Measurements from ENCODE around the gene CPVL. TPM values are rescaled to one million over a fixed set of nuclear protein-coding genes. Genes with fewer than 3 reads are reported as not detected.

CPVL gene
- polyA plus RNA-seq, 3 donors: 67.9 to 70.7 (median 68.7) TPM

- DNase-seq (ENCODE audit: low read depth in 3 of 3, low spot score in 2 of 3): no peak
These were observed 93.0 kb downstream of the CPVL start for GRCh38 chr7:29053105-29053872.

DNA sequence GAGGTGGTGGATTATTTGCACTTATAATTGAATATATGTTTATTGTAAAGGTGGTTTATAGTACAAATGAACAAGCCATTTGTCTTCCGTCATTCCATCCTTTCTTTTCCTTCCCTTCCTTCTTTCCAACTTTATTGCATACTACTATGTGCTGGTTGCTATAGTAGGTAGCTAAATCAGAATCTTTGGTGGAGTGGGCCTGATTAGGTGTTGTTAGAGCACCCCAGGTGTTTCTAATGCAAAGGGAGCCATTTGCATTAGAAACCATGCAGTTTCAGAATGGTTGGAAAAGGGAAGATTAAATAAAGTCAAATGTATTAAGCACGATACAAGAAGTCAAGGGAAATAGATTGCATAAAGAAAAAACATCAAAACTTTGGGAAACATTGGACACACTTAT is 99.4 kb downstream of the CPVL start:
- DNase-seq (ENCODE audit: low read depth in 3 of 3, low spot score in 2 of 3): no peak

DNA sequence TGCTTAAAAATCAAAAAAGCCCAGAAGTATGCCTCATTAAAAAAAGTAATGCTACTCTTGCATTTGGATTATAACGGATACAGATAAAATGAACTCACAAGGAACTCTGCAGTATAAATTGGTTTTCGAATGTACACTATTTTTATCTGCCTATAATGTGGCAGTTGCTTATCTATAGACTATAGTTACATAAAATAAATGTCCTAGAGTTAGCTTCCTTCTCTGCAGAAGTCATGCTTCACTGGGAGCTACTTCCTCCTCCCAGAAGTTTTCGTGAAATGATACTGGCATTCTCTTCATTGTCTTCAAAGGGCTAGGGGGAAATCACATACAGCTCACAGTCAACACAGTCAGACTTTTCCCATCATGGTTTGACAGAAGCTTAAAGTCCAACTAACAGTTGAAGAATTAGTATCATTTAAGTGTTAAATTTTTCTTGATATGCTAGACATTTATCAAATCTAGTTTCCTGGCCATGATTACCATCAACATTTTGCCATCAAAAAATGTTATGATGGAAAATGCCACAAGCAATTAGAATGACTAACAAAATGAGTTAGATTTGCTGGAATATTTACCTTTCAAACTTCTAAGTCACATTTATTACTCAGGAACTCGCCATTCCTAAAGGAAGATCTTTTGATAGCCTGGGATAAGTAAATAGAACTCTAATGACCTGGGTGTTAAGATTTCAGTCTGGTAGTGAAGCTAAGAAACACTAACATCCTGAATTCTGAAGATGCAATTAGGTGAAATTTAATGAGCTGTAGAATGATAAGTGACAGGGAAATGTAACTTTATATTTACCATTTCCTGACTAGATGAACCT is 100.9 kb downstream of the CPVL start:
- no peak for DNase-seq (ENCODE audit: low read depth in 3 of 3, low spot score in 2 of 3)

DNA sequence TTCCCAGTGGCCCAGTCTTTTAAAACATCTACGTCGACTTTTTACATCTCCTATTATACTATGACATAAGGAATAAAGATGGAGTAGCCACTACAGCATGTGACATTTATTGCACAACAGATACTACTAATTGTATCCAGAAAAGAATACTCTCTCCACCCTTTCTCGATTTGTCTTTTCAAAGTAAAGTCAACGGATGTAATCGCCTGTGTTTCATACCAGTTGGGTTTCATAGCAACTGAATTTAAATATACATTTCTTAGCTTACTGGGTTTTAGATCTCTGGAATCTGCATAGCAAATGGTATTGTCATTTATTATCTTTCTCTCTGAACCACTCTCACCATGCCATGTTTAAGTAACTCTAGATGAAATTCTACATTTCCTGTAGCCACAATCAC is 101.8 kb downstream of the CPVL start:
- DNase-seq (ENCODE audit: low read depth in 3 of 3, low spot score in 2 of 3): no peak

- DNase-seq (ENCODE audit: low read depth in 3 of 3, low spot score in 2 of 3): no peak
These were observed 102.8 kb downstream of the CPVL start for GRCh38 chr7:29043576-29043975.

DNA sequence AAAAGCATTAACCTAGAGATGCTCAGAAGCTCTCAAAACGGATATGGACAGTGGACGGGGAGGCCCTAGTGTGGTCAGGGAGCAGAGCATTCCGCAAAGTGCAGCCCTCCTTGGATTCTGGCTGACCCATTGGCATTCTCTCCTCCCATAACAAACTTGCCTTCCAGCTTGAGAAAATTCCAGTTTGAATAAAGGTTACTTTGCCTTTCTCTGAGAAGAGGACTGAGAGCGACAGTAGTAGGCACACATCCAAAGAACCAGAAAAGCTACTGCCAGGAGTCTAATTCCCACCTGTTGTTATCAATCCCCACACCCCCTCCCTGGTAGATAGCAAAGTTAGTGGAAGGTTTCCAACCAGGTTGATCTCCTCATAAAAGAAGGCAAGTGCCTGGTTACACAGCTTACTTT is 103.5 kb downstream of the CPVL start:
- no peak for DNase-seq (ENCODE audit: low read depth in 3 of 3, low spot score in 2 of 3)

- no peak for DNase-seq (ENCODE audit: low read depth in 3 of 3, low spot score in 2 of 3)
These were observed 104.3 kb downstream of the CPVL start for GRCh38 chr7:29041991-29042390.

- DNase-seq (ENCODE audit: low read depth in 3 of 3, low spot score in 2 of 3): no peak
These were observed 105.8 kb downstream of the CPVL start for GRCh38 chr7:29040579-29040925.

- no peak for DNase-seq (ENCODE audit: low read depth in 3 of 3, low spot score in 2 of 3)
These were observed 106.3 kb downstream of the CPVL start for GRCh38 chr7:29039821-29040578.

DNA sequence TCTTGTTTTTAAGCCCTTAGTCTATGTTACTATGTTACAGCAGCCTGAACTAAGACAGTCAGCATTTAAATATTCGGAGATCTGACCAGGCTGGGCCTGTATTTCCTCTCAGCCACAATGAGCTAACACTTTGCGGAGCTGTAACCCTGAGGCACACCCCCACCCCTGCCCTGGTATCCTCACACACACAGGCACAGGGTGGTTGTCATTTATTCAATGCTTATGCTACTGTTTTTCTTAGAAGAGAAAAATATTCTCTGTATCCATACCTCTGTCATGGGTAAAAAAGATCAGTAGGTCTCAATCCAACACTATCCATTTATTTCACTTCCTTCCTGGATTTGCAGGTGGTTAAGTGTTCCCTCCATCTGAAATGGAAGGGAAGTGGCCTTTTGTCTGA is 107.9 kb downstream of the CPVL start:
- DNase-seq (ENCODE audit: low read depth in 3 of 3, low spot score in 2 of 3): no peak

DNA sequence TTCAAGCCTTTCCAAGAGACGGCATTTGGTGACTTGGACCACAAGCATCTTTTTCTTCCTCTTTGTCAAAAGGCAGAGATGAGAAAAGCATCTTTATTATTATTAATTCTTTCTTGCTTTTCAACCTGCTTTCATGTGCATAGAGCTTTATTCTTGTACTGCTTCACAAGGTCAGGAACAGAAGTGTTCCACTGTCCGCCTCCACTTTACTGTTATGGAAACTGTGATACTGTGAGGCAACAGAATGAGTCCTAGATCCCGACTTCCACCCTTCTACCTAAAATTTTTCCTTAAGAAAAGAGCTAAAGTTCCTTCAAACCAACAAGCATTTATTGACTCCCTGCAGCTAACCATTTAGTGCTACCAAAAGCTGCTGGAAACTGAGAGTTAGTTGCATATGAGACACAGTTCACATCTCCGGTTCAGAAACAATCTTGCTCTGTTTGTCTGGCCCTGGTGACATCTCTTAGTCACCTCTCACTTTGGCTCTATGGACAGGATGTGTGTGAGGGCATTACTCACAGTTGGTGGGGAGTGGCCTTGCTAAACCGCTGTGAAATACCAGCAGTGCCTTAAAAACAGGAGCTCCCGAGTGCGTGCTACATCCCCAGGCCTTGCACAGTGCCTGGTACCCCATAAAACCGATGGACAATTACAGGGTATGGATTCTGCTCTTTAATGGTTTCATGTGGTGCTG is 111.1 kb downstream of the CPVL start:
- DNase-seq (ENCODE audit: low read depth in 3 of 3, low spot score in 2 of 3): no peak

DNA sequence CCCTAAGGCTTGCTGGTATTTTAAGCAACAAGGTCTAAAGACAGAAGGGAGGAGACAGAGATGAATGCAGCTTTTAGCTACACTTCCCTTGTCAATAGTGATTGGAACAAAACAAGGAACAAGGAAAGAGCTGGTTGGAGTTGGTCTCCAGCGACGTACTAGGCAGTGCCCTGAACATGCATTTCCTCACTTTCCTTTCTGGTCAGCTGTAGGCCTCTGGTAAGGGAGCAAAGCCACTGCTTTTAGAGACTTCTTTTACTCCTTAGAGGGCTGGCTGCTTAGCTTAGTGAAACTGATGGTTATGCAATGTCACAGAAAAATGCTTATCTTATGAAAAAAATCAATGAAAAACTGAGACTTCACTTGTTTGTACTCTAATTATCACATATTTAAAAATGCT is 112.8 kb downstream of the CPVL start:
- no peak for DNase-seq (ENCODE audit: low read depth in 3 of 3, low spot score in 2 of 3)

DNA sequence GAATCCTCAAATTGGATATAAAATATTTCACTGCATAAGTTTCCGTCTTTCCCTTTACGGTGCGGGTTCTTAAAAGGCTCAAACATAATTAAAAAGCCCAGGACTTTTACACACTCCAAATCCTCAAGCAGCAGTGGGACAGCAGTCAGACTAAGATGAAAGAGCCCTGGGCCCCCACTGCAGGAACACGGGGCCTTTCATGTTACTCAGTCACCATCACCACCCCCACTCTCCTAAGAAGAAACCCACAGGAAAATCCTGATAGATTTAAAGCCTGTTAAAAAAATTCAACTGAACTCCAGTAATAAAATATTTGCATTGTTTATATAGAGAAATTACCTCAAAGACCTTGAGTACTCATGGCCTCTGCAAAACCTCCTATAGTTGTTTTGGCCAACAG is 114.2 kb downstream of the CPVL start:
- no peak for DNase-seq (ENCODE audit: low read depth in 3 of 3, low spot score in 2 of 3)

DNA sequence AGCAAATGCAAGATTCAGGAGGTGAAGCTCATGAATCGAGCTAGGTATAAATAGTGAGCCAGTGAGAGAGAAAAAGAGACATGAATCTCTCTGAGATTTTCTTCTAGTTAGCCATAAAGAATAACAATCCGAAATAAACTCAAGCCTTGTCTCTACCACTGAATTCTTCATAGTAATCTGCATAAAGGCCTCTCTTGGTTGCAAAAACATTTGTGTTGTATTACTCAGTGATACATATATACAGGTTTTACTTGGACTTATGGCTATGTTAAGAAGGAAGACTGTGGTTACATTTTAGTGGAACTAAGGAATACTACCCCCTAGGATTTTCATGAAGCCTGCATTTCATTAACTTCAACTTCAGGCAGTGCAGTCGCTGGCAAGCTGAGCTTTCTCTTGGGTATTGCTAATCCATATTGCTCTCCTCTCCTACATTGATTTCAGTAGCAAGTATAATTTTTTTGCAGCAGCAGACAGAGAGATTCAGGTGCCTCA is 115.5 kb downstream of the CPVL start:
- DNase-seq (ENCODE audit: low read depth in 3 of 3, low spot score in 2 of 3): no peak

DNA sequence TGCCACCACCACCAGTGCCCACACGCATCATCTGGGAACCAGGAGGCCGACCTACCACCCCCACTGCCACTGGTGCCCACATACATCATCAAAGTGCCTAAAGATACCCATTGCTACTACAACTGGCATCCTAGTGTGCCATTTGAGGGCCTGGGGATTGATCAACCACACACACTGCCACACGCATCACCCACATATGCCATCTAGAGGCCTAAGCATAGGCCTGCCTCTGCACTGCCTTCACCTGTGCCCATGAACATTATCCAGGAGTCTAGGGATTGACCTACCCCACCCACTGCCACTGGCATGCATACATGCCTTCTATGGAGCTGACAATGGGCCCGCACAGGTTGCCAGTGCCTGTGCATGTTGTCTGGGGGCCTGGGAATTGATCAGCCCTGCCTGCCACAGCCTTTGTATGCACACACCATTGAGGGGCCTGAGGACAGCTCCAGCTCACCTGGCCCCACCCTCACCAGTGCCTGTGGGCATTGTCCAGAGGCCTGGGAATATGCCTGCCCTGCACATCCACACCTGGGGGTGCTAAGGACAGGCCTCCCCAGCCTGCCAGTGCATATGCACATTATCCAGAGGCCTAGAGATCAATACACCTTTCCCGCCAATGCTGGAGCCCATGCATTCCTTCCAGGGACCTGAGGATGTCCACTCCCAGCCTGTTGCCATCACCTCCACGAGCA is 123.9 kb downstream of the CPVL start:
- no peak for DNase-seq (ENCODE audit: low read depth in 3 of 3, low spot score in 2 of 3)

DNA sequence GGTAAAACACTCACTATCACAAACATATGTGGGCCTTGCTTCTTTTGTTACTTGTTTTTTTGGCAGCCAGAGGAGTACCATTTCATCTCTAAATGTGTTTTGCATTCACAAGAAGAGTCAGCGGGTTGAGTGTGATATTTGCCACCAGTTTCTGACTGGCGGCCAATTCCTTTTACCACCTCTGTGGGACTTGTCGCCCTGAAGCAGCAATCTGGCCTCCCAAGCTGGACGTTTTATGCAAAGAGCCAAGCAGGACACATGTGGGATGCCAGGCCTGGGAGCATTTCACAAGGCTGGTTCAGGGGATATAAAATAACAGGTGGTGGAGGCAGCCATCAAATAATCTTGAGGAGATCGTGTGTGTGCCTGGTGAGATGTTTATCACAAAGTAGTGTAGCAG is 126.4 kb downstream of the CPVL start:
- no peak for DNase-seq (ENCODE audit: low read depth in 3 of 3, low spot score in 2 of 3)

GRCh38 chr7:29019387-29019786 is 127.0 kb downstream of the CPVL start:
- DNase-seq (ENCODE audit: low read depth in 3 of 3, low spot score in 2 of 3): no peak

DNA sequence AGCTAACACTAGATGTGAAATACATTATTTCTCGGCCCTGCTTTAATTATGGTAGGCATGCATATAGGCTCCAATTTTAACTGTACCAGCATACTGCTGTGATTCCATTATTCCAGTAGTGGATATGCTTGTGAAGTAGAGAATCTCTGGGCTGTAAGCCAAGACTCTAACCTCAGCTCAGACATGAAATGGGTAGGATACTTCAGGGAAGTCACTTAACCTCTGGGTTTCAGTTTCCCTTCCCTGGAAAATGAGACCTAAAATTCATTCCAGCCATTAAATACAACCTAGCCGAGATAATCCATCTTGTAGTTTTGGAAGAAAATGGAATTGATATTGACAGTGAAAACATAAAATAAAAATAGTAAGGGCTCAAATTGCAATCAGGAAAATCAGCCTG is 128.6 kb downstream of the CPVL start:
- DNase-seq (ENCODE audit: low read depth in 3 of 3, low spot score in 2 of 3): no peak

DNA sequence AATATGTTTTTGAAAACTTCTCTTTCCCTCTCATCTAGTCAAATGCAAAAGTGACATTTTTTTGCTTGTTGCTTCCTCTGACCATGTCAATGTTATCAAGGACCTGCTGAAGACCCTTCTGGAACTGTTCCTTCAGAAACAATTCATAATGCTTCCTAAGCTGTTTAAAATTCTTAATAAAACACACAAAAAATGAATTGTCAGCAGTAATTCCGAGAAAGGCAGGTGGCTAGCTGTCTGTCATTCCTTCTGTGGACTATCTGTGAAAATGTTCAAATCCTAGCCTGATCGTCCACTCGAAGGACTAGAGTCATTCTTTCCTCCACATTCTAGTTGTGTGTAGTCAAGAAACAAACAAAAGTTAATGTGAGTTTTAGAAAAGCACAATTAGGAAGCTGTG is 131.6 kb downstream of the CPVL start:
- no peak for DNase-seq (ENCODE audit: low read depth in 3 of 3, low spot score in 2 of 3)

- no peak for DNase-seq (ENCODE audit: low read depth in 3 of 3, low spot score in 2 of 3)
These were observed 132.4 kb downstream of the CPVL start for GRCh38 chr7:29013931-29014330.

All from right renal cortex interstitium (tissue), 3 donors.